ENCODE results near the gene APOC4. TPM values are rescaled to one million over a fixed set of nuclear protein-coding genes. Genes with fewer than 3 reads are reported as not detected.

The APOC4 gene
- total RNA-seq (2014; rRNA removed; shearing (Covaris generic)), result 0.20 TPM in 1 of 2 replicates, not detected in the other

- no peak for DNase-seq
- no peak within 1 kb of the TSS for H3K27ac ChIP-seq
- H3K27me3 ChIP-seq, result no peaks in the 10 kb centered on the region
- no peaks in the 10 kb centered on the region for H3K36me3 ChIP-seq
- H3K9me3 ChIP-seq (replicated peaks), result no peaks in the 10 kb centered on the region
- H3K4me3 ChIP-seq, result no peak within 1 kb of the TSS
- H3K4me1 ChIP-seq, result no peaks in the 10 kb centered on the region
Observed at GRCh38 chr19:44942067-44942571, at the start of gene APOC4. APOC4 (plus strand) TSS chr19:44942237; CDS start chr19:44942278, 41 bp downstream.

GRCh38 chr19:44892932-44893331, 49.1 kb upstream of the APOC4 start:
- H3K36me3 ChIP-seq, result peaks cover 46% of the 10 kb centered on the region

GRCh38 chr19:44893332-44894051, 48.5 kb upstream of the APOC4 start:
- Histone ChIP-seq H3K27me3 (no peaks in the 10 kb centered on the region), H3K9me3 (replicated peaks) (no peaks in the 10 kb centered on the region), H3K4me3 (no peak overlapping the region), H3K27ac (no peak overlapping the region), H3K4me1 (no peaks in the 10 kb centered on the region), H3K36me3 (peaks cover 50% of the 10 kb centered on the region)
- no peak for DNase-seq

More at GRCh38 chr19:44892932-44893331, 49.1 kb upstream of the APOC4 start:
- Histone ChIP-seq H3K27ac (no peak overlapping the region), H3K9me3 (replicated peaks) (no peaks in the 10 kb centered on the region), H3K4me3 (no peak overlapping the region), H3K27me3 (no peaks in the 10 kb centered on the region), H3K4me1 (no peaks in the 10 kb centered on the region)
- DNase-seq, result no peak

GRCh38 chr19:44894052-44894400, 48.0 kb upstream of the APOC4 start:
- Histone ChIP-seq H3K27ac (no peak overlapping the region), H3K27me3 (no peaks in the 10 kb centered on the region), H3K36me3 (peaks cover 50% of the 10 kb centered on the region), H3K4me3 (no peak overlapping the region), H3K4me1 (no peaks in the 10 kb centered on the region), H3K9me3 (replicated peaks) (no peaks in the 10 kb centered on the region)
- no peak for DNase-seq

- H3K36me3 ChIP-seq, result peaks cover 54% of the 10 kb centered on the region
- no peak for DNase-seq
- no peaks in the 10 kb centered on the region for H3K27me3 ChIP-seq
- no peaks in the 10 kb centered on the region for H3K4me1 ChIP-seq
- no peak overlapping the region for H3K4me3 ChIP-seq
- H3K9me3 ChIP-seq (replicated peaks), result no peaks in the 10 kb centered on the region
- H3K27ac ChIP-seq, result no peak overlapping the region
Observed at GRCh38 chr19:44894946-44895345, 47.1 kb upstream of the APOC4 start.

GRCh38 chr19:44897835-44898234, 44.2 kb upstream of the APOC4 start:
- DNase-seq, result no peak
- Histone ChIP-seq H3K36me3 (peaks cover 78% of the 10 kb centered on the region), H3K27me3 (no peaks in the 10 kb centered on the region), H3K4me3 (no peak overlapping the region), H3K4me1 (no peaks in the 10 kb centered on the region), H3K9me3 (replicated peaks) (no peaks in the 10 kb centered on the region), H3K27ac (no peak overlapping the region)

GRCh38 chr19:44900328-44901244, 41.5 kb upstream of the APOC4 start:
- Histone ChIP-seq H3K4me1 (0 out of 2 replicates have a peak, but pooled peaks cover 3% of the 10 kb centered on the region), H3K9me3 (replicated peaks) (no peaks in the 10 kb centered on the region), H3K27ac (no peak overlapping the region), H3K36me3 (peaks cover 53% of the 10 kb centered on the region), H3K27me3 (no peaks in the 10 kb centered on the region), H3K4me3 (no peak overlapping the region)
- DNase-seq, result no peak

GRCh38 chr19:44903216-44903601, 38.8 kb upstream of the APOC4 start:
- Histone ChIP-seq H3K36me3 (peaks cover 31% of the 10 kb centered on the region), H3K27me3 (no peaks in the 10 kb centered on the region), H3K4me3 (no peak overlapping the region), H3K9me3 (replicated peaks) (no peaks in the 10 kb centered on the region), H3K27ac (no peak overlapping the region), H3K4me1 (0 out of 2 replicates have a peak, but pooled peaks cover 3% of the 10 kb centered on the region)
- no peak for DNase-seq

- Histone ChIP-seq H3K27ac (no peak overlapping the region), H3K27me3 (no peaks in the 10 kb centered on the region), H3K36me3 (peaks cover 31% of the 10 kb centered on the region), H3K4me3 (no peak overlapping the region), H3K9me3 (replicated peaks) (no peaks in the 10 kb centered on the region), H3K4me1 (0 out of 2 replicates have a peak, but pooled peaks cover 3% of the 10 kb centered on the region)
- DNase-seq, result peak; percentile 56 to 74
Observed at GRCh38 chr19:44903602-44904425, 38.2 kb upstream of the APOC4 start.

GRCh38 chr19:44904426-44904994, 37.5 kb upstream of the APOC4 start:
- Histone ChIP-seq H3K27ac (no peak overlapping the region), H3K36me3 (peaks cover 26% of the 10 kb centered on the region), H3K4me3 (no peak overlapping the region), H3K4me1 (0 out of 2 replicates have a peak, but pooled peaks cover 3% of the 10 kb centered on the region), H3K27me3 (no peaks in the 10 kb centered on the region), H3K9me3 (replicated peaks) (no peaks in the 10 kb centered on the region)
- DNase-seq, result no peak

GRCh38 chr19:44905437-44906160, 36.4 kb upstream of the APOC4 start, which contains the start of gene APOE:
APOE (plus strand) TSS chr19:44905796; CDS start chr19:44906625, 829 bp downstream.
- peak in 1 of 2 experiments; percentile 30 for DNase-seq
- no peaks in the 10 kb centered on the region for H3K27me3 ChIP-seq
- no peak within 1 kb of the TSS; the same call in 1 of the 2 replicates for H3K4me3 ChIP-seq
- H3K9me3 ChIP-seq (replicated peaks), result no peaks in the 10 kb centered on the region
- H3K27ac ChIP-seq, result no peak within 1 kb of the TSS
- H3K36me3 ChIP-seq, result peaks cover 22% of the 10 kb centered on the region
- 0 out of 2 replicates have a peak, but pooled peaks cover 3% of the 10 kb centered on the region for H3K4me1 ChIP-seq

- Histone ChIP-seq H3K27me3 (no peaks in the 10 kb centered on the region), H3K4me1 (peaks cover 6% of the 10 kb centered on the region), H3K9me3 (replicated peaks) (no peaks in the 10 kb centered on the region), H3K36me3 (peaks cover 2% of the 10 kb centered on the region), H3K4me3 (no peak overlapping the region), H3K27ac (no peak overlapping the region)
- no peak for DNase-seq
Observed at GRCh38 chr19:44907613-44908012, 34.4 kb upstream of the APOC4 start.

- H3K4me1 ChIP-seq, result peaks cover 8% of the 10 kb centered on the region
- H3K27me3 ChIP-seq, result no peaks in the 10 kb centered on the region
- H3K4me3 ChIP-seq, result no peak overlapping the region
- no peaks in the 10 kb centered on the region for H3K9me3 ChIP-seq (replicated peaks)
- no peaks in the 10 kb centered on the region for H3K36me3 ChIP-seq
- no peak overlapping the region for H3K27ac ChIP-seq
- no peak for DNase-seq
Observed at GRCh38 chr19:44908074-44908835, 33.8 kb upstream of the APOC4 start.

Measured in SJCRH30 (cell line).